Measurements from ENCODE around the gene RNF175.

DNA sequence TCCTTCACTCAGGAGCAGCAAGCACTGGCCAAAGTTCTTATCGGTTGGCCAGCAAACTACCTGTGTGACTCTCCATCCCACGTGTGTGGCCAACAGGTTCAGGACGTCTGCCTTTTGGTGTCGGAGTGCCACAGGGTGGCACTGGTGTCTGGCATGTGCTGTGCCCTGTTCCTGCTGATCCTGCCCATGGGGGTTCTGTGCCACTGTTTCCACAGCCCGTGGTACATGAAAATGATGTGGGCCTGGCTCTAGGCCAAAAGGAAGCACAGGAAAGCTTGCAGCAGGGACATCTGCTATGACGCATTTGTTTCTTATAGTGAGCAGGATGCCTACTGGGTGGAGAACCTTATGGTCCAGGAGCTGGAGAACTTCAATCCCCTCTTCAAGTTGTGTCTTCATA is 80.3 kb downstream of the RNF175 start:
- TF ChIP-seq, protein P1, sequence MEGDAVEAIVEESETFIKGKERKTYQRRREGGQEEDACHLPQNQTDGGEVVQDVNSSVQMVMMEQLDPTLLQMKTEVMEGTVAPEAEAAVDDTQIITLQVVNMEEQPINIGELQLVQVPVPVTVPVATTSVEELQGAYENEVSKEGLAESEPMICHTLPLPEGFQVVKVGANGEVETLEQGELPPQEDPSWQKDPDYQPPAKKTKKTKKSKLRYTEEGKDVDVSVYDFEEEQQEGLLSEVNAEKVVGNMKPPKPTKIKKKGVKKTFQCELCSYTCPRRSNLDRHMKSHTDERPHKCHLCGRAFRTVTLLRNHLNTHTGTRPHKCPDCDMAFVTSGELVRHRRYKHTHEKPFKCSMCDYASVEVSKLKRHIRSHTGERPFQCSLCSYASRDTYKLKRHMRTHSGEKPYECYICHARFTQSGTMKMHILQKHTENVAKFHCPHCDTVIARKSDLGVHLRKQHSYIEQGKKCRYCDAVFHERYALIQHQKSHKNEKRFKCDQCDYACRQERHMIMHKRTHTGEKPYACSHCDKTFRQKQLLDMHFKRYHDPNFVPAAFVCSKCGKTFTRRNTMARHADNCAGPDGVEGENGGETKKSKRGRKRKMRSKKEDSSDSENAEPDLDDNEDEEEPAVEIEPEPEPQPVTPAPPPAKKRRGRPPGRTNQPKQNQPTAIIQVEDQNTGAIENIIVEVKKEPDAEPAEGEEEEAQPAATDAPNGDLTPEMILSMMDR (IDR thresholded peaks at IDR 0.05) = no peak
- no peak for TF ChIP-seq POLR2A (IDR thresholded peaks at IDR 0.05)

All from lower leg skin (tissue), 3 donors.